D341Med (cell line): ENCODE results near the gene UCKL1.
"Not testable (repeated sequence)": the region's sequence is repeated elsewhere in the genome, so short reads cannot be mapped to it uniquely, and the experiment has no call there.

Source experiments
- DNase-seq: peaks from one replicate; pipeline ENCODE4 v3.0.0; 2012; ENCODE audit warnings: low spot score

UCKL1 gene

GRCh38 chr20:63972312-63973159 lies 16.3 kb upstream of the UCKL1 start:
- DNase-seq = peak; percentile 3

GRCh38 chr20:63971960-63972311 lies 15.7 kb upstream of the UCKL1 start:
- not testable (repeated sequence) for DNase-seq

GRCh38 chr20:63970714-63971431 lies 14.7 kb upstream of the UCKL1 start:
- DNase-seq = no peak

GRCh38 chr20:63969838-63970713 lies 13.9 kb upstream of the UCKL1 start, which contains the start of gene ZNF512B:
ZNF512B (minus strand) TSS chr20:63969930; CDS start chr20:63967950, 1,980 bp downstream.
- DNase-seq = peak; percentile 93

GRCh38 chr20:63968928-63969760 lies 12.9 kb upstream of the UCKL1 start:
- peak; percentile 77 for DNase-seq

- DNase-seq = no peak
These were observed 12.1 kb upstream of the UCKL1 start for GRCh38 chr20:63968136-63968927.

- no peak for DNase-seq
These were observed 11.3 kb upstream of the UCKL1 start for GRCh38 chr20:63967330-63968135.

GRCh38 chr20:63966944-63967322 lies 10.7 kb upstream of the UCKL1 start:
- no peak for DNase-seq

- DNase-seq = no peak
These were observed 10.1 kb upstream of the UCKL1 start for GRCh38 chr20:63966172-63966943.

GRCh38 chr20:63964412-63964811 lies 8.2 kb upstream of the UCKL1 start:
- no peak for DNase-seq

GRCh38 chr20:63963784-63964301 lies 7.6 kb upstream of the UCKL1 start:
- no peak for DNase-seq

GRCh38 chr20:63963348-63963741 lies 7.1 kb upstream of the UCKL1 start:
- no peak for DNase-seq

- no peak for DNase-seq
These were observed 6.5 kb upstream of the UCKL1 start for GRCh38 chr20:63962426-63963347.

GRCh38 chr20:63961664-63962425 lies 5.6 kb upstream of the UCKL1 start:
- no peak for DNase-seq

- DNase-seq = not testable (repeated sequence)
These were observed 4.7 kb upstream of the UCKL1 start for GRCh38 chr20:63960654-63961621.

GRCh38 chr20:63959699-63960075 lies 3.5 kb upstream of the UCKL1 start:
- no peak for DNase-seq
